Measurements from ENCODE around the gene TEKT2. TPM values are rescaled to one million over a fixed set of nuclear protein-coding genes. Genes with fewer than 3 reads are reported as not detected.

TEKT2 gene
- total RNA-seq, 1 experiment from 2014 or later, result 0.20 TPM

- Histone ChIP-seq H3T11ph (ENCODE audit: low read length) (no peak overlapping the region), H3K23me2 (ENCODE audit: insufficient read length, low read depth, low read length, poor library complexity, severe bottlenecking) (no peaks in the 10 kb centered on the region), H3K56ac (ENCODE audit: insufficient read length, low read depth, low read length) (no peak overlapping the region), H2BK120ac (ENCODE audit: low read depth, low read length, poor library complexity, severe bottlenecking) (no peak overlapping the region), H3K4me1 (ENCODE audit: insufficient read depth, low read length) (no peaks in the 10 kb centered on the region), H4K20me1 (ENCODE audit: control insufficient read depth, insufficient read depth, insufficient read length) (no peaks in the 10 kb centered on the region), H2BK20ac (ENCODE audit: low read depth, low read length, poor library complexity, severe bottlenecking) (no peak overlapping the region), H2BK15ac (ENCODE audit: low read depth, low read length) (no peak overlapping the region), H3K18ac (ENCODE audit: insufficient read length, low read depth, low read length) (no peak overlapping the region), H3K4ac (ENCODE audit: low read depth, low read length) (no peak overlapping the region), H3K79me2 (ENCODE audit: insufficient read depth, low read length) (no peaks in the 10 kb centered on the region), H4K5ac (ENCODE audit: insufficient read length, low read depth, low read length) (no peak overlapping the region), H3K23ac (ENCODE audit: insufficient read length, low read depth, low read length) (no peak overlapping the region), H2AK5ac (ENCODE audit: insufficient read length, low read length) (no peak overlapping the region), H3K9ac (ENCODE audit: extremely low read depth, insufficient read length, low read length) (no peak overlapping the region), H3K9me3 (ENCODE audit: control insufficient read depth, low read depth, low read length) (no peaks in the 10 kb centered on the region), H2BK12ac (ENCODE audit: insufficient read length, low read depth, low read length) (no peak overlapping the region), H3K27ac (ENCODE audit: insufficient read length, low read depth, low read length) (no peak overlapping the region), H2AFZ (ENCODE audit: low read length) (no peak overlapping the region), H3K27me3 (ENCODE audit: insufficient read depth, low read length) (no peaks in the 10 kb centered on the region), H3K79me1 (ENCODE audit: insufficient read depth, low read depth, low read length, poor library complexity, severe bottlenecking) (no peaks in the 10 kb centered on the region), H3K14ac (ENCODE audit: insufficient read depth, low read length) (no peak overlapping the region), H3K4me2 (ENCODE audit: insufficient read depth, insufficient read length, low read length) (no peak overlapping the region), H4K91ac (ENCODE audit: insufficient read length, low read depth, low read length) (no peak overlapping the region), H4K8ac (replicated peaks; ENCODE audit: insufficient read length, low read depth, low read length) (no peak overlapping the region), H2BK5ac (ENCODE audit: insufficient read length, low read length) (no peak overlapping the region)
- Mint-ChIP-seq H3K27me3 (ENCODE audit: low read depth) (peaks cover 3% of the 10 kb centered on the region), H3K9me3 (no peaks in the 10 kb centered on the region), H3K36me3 (ENCODE audit: insufficient read depth in 1 of 3, low read depth in 3 of 3) (no peaks in the 10 kb centered on the region), H3K27ac (no peak overlapping the region), H3K4me1 (peaks cover 7 to 31% of the 10 kb centered on the region in 2 experiments), H3K4me3 (no peak overlapping the region)
- no peak for DNase-seq
- WGBS (ENCODE audit: extremely low coverage, insufficient read length, low lambda C conversion rate), result no CpG with 5 or more reads among the region's 5 CpGs
- no peak for TF ChIP-seq CTCF (conservative IDR thresholded peaks at IDR 0.05)
These were observed 32.0 kb downstream of the TEKT2 start for GRCh38 chr1:36115931-36116330.

All from H9 (cell line).